Measurements from ENCODE around the gene CIPC. TPM values are rescaled to one million over a fixed set of nuclear protein-coding genes. Genes with fewer than 3 reads are reported as not detected.

CIPC gene
- total RNA-seq, 1 donor from 2014 or later: 39.5 TPM

GRCh38 chr14:77151245-77151644 lies 53.2 kb downstream of the CIPC start:
- DNase-seq (ENCODE audit: low spot score): no peak

DNA sequence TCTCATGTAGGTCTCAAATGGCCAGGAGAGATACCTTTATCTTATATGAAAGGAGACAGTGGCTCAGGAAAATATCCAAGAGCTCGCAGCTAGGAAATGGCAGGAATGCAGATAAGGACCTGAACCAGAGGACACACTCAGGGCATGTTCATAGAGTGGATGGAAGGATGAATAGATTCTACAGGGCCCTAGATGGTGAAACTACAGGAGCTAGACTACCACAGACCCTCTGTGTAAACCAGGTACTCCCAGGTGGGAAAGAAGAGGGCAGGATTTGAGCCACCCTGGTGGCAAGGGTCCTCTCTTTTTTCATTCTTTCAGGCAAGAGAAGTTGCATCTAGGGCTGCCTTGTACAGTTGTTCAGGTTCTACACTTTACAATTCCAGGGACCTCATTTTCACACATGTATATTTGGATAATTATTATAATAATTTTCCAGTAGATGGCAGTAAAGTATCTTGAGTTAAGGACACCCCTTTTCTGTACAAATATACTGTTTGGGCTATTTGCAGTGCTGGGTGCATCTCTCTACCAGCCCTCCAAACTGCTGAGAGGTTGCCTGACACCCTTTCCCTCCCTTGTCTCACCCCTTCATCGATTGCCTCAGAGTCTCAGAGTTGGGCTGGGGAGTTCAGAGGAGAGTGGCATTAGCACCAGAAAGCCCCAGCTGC lies 54.0 kb downstream of the CIPC start:
- DNase-seq (ENCODE audit: low spot score): no peak

GRCh38 chr14:77153802-77154201 lies 55.7 kb downstream of the CIPC start:
- DNase-seq (ENCODE audit: low spot score): no peak

DNA sequence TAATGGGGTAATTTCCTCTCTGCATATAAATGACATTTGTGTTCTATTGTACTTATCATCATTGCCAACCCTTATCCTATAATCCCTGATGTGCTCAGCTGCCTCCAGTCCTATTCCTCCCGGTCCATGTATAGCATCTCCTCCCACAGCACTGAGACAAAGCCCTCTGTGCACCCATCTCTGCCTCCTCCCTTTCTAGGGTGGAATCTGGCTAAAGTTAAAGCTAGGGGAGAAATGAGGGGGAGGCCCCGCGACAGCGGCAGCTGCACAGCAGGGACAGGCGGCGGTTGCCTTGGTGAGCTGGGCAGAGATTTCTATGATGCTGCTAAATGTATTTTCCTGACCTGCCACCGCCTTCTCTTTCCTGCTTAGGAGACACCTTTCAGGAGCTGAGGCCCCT lies 56.4 kb downstream of the CIPC start:
- DNase-seq (ENCODE audit: low spot score): no peak

DNA sequence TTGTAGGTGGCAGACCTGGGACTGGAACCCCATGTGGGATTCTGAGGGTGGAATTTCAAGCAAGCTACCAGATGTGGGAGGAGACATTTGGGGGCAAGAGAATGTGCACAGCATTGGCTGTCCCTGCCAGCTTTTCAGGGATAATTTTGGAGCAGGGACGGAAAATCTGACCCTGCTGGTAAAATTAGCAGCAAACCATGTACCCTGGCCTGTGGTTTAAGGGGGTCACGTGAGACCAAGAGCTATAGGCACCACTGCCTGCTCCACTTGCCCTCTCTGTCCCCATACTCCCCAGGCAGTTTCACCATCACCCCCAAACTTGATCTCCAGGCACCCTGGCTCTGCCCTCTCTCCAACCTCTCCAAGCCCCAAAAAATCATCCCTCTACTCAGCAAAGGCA lies 57.0 kb downstream of the CIPC start:
- no peak for DNase-seq (ENCODE audit: low spot score)

- DNase-seq (ENCODE audit: low spot score): no peak
These were observed 59.7 kb downstream of the CIPC start for GRCh38 chr14:77157740-77158139.

- no peak for DNase-seq (ENCODE audit: low spot score)
These were observed 60.3 kb downstream of the CIPC start for GRCh38 chr14:77158175-77158881.

- DNase-seq (ENCODE audit: low spot score): no peak
These were observed 60.8 kb downstream of the CIPC start for GRCh38 chr14:77158882-77159255.

DNA sequence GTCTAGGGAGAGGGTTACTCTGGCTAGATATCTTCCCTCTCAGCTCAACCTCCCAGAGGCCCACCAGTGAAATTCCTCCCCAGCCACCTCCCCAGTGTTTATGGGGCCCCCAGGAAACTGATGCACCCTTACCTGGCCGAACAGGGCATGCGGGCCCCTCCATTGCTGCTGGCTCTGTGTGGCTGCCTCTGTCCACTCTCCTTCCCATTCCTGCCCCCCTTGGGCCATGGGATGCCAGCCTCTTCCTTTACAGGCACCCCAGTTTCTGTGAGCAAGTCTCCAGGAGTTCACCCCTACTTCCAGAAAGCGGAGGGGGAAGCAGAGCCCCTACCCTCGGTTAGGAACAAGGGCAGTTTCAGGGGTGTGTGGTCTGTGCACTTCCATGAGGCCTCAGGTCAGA lies 63.0 kb downstream of the CIPC start:
- DNase-seq (ENCODE audit: low spot score): no peak

Other genes with a start within 250 kb of the CIPC start
- 77.2 TPM for gene IRF2BPL, start 69.5 kb upstream of the CIPC start, total RNA-seq
- gene ZDHHC22, start 43.5 kb downstream of the CIPC start, total RNA-seq: not detected
- gene TMEM63C, start 83.5 kb downstream of the CIPC start, total RNA-seq: 0.55 TPM
- gene NGB, start 172.9 kb downstream of the CIPC start, total RNA-seq: not detected
- gene POMT2, start 222.6 kb downstream of the CIPC start, total RNA-seq: 37.6 TPM
- gene GSTZ1, start 222.8 kb downstream of the CIPC start, total RNA-seq: 29.4 TPM